GM04503 (cell line): Measurements from ENCODE around the gene NEIL3.
"Not testable (repeated sequence)": the region's sequence is repeated elsewhere in the genome, so short reads cannot be mapped to it uniquely, and the experiment has no call there.

Experiments used
- DNase-seq: peaks from one replicate; pipeline ENCODE4 v3.0.0-alpha.2; 2012; ENCODE audit warnings: low read depth

Gene NEIL3

DNA sequence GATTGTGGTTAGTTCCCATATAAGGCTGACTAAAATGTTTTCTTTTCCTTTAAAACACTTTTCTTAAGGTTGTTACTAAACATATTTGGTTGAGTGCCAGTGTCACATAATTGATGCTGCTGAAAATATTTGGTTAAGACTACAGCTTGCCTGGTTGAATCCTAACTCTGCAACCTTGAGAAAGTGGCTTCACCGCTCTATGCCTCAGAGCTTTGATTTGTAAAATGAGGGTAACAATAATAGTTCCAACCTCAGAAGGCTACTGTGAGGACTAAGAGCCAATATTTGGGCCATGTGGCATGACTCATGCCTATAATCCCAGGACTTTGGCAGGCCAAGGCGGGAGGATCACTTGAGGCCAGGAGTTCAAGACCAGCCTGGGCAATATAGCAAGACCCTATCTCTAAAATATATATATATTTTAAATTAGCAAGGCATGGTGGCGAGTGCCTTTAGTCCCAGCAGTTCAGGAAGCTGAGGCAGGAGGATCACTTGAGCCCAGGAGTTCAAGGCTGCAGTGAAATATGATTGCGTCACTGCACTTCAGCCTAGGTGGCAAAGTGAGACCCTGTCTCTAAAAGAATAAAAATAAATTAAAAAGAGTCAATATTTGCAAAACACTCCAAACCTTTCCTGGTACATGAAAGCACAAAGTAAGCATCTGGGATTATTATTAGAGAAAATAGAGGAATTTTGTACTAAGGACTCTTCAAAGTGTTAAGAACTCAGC is 7.1 kb upstream of the NEIL3 start:
- DNase-seq: peak; percentile 39

DNA sequence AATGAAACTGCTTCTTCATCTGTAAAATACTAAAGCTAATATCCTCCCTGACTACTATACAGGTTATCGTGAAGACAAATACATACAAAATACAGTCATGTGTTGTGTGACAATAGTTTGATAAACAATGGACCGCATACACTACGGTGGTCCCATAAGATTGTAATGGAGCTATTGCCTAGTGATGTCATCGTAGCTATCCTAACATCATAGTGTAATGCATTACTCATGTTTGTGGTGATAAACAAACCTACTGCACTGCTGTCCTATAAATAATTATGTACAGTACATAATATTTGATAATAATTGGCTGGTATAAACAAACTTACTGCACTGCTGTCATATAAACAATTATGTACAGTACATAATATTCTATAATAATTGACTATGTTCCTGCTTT is 5.6 kb upstream of the NEIL3 start:
- DNase-seq: no peak

GRCh38 chr4:177304864-177305263 is 4.8 kb upstream of the NEIL3 start:
- not testable (repeated sequence) for DNase-seq

GRCh38 chr4:177308125-177308524 is 1.5 kb upstream of the NEIL3 start:
- peak; percentile 68 for DNase-seq

GRCh38 chr4:177308847-177309521 is 690 bp upstream of the NEIL3 start:
- no peak for DNase-seq

- no peak for DNase-seq
Observed at GRCh38 chr4:177311589-177311988, 1.9 kb downstream of the NEIL3 start.

DNA sequence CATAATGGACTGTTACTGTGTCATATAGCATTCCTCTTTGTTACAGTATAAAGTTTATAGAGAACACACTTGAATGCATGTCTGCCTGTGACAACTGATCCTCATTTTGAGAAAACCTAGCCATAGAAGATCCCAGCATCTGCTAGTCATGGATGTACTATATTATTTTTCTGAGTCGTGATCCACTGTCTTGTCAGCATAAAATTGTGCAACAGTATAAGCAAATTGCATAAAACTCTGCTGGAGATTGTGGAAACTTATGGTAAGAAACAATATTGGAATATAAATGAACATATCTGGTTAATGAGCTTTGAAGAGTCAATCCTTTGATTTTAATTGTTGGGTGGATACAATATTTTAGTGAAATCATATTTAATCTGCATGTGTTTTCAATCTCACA is 3.6 kb downstream of the NEIL3 start:
- no peak for DNase-seq

DNA sequence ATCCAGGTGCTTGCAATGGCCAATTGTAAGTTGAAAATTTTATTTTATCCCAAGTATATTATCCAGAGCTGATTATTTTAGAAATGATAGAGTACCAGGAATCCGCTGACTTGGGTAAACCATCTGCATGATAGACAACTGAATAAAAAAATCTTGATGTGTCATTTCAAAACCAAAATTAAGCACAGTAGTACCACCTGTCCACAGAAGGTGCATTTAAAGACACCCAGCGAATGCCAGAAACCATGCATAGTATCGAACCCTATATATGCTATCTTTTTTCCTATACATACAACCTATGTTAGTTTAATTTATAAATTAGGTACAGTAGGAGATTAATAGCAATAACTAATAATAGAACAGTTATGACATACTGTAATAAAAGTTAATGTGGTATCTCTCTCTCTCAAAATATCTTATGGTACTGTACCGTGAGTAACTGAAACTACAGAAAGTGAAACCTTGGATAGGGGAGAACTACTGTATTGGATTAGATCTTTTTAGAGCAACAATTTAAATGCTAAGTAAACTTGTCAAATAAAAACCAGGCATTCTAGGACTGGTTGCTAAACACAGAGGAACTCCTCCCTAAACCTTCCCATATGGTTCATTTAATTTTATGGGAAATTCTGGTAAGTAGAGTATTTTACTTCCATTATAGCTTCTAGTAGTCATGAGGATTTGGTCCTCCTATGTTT is 6.2 kb downstream of the NEIL3 start:
- DNase-seq: no peak

- no peak for DNase-seq
Observed at GRCh38 chr4:177320721-177321120, 11.0 kb downstream of the NEIL3 start.

DNA sequence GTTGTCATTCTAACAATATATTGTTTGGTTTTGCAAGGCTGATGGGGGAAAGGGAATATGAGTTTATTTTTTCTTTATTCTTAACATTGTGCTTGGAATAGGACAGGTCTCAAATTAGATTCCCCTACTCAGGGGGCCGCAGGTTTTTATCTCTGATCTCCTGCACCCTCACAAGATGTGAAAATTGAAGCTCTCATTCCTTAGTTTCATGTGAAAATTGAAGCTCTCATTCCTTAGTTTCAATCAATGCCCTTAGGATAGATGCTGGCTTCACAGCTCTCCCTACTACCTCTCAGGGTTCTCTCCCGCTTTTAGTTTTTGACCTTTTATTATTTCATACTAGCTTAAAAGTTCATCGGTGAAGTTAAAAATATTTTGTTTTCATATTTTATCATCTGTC is 12.0 kb downstream of the NEIL3 start:
- no peak for DNase-seq

- DNase-seq: no peak
Observed at GRCh38 chr4:177322266-177322665, 12.6 kb downstream of the NEIL3 start.

DNA sequence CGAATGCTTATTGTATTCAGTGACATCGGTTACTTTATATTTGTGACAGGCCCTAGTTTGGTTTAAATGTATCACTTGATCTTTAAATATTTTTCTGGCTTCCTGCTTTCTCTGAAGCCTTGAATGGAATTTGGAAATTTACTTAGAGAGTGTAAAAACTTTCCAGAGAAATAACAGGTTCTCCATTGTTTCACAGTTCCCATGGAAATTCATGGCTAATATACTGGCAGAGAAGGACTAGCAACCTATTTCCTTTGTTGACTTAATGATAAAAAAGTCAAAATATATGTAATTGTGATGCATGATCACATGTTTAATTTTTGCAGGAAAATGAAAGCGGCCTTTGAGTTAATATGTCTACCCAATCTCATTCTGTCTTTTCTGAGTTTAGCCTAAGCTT is 13.2 kb downstream of the NEIL3 start:
- DNase-seq: no peak

DNA sequence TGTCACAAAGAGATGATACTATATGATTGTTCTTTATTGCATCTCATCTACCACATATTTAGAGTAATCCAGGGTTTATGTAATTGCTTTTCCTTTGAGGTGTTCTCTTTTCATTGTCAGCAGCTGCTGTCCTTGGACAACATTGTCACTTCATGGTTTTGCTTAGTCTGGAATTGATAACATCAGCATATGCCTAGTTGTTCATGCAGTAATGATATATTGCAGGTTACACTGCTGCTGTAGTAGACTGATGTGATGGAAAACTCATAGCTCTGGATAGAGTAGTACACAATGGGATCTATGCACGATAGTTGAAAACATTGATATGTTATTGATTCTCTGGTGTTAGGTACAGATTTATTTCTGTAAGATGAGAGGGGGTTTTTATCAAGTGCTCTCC is 13.7 kb downstream of the NEIL3 start:
- DNase-seq: no peak

DNA sequence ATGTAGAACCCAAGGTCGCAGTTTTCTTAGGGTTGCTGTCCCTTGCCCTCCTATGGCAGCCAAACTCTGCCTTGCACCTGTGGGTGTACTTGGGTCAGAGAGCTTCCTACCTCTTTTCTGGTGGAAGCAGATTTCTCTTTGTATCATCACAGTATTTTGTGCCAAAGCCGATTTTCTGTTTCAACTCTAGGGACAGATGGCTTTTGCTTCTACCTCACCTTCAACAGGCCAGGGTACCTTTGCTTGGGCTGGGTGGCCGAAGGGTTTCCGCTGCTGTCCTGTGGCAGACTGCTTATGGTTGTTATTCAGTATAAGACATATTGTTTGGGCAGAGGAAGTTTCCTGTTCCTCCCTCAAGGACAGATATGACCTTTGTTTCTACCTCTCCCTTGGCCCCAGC is 22.4 kb downstream of the NEIL3 start:
- DNase-seq: no peak

DNA sequence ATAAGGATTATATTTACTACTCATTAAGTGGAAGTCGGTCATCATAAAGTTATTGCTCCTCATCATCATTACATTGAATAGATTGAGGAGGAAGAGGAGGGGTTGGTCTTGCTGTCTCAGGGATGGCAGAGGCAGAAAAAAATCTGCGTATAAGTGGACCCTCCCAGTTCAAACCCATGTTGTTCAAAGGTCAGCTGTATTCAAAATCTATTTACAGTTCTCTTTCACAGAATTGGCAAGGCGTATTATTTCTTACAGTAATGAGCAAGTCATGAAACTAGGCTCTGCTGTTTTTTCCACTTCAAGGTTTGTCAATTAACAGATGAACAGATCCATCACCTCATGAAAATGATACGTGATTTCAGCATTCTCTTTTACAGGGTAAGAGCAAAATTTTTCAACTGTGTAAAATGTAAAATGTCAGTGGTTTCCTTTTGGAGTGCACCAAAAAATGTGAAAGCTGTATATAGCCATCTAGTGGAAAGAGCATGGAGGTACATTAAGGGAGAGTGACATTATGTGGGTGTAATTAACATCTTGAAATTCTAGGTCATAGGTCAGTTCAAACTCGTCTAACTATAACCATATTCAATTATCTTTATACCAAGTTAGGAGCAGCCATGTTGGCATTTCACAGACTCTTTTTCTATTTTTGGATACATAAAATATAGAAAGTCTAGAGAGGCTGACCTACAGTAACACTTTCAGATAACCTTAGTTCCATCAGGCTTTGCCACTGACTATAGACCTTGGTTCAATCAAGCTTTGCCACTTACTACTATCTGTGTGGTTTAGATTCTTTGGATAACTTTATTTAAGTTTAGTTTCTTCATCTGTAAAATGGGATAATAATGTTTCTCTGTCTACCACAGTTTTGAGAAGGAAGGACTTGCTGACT is 30.1 kb downstream of the NEIL3 start:
- peak; percentile 10 for DNase-seq

DNA sequence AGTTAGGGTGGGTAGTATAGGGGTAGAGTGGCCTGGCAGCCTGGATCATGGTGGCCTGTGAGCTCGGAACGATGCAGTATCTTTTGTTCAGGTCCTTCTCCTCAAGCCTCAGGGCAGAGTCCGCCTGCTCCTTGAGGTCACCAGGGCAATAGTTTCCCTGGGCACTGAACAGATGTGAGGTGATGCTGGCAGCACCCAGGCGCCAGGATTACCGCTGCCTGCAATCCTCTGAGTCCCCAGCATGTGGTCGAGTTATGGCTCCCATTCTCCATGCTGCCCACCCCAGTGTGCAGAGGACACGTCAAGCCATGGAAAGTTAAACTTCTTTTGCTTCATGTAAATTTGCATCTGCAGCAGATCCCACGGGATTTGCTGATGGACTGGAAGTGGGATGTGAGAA is 38.7 kb downstream of the NEIL3 start:
- no peak for DNase-seq

DNA sequence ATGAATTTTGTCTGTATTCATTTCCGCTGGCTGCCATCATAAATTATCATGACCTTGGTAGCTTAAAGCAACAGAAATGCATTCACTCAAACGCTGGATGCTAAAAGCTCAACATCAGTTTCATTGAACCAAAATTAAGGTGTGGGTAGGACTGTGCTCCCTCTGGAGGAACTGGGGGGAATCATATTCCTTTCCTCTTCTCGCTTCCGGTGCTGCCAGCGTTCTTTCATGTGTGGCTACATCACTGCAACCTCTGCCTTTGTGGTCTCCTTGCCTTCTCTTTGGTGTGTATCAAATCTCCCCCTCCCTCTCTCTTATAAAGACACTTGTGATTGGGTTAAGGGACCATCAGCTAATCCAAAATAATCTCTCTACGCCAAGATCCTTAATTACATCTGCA is 39.5 kb downstream of the NEIL3 start:
- no peak for DNase-seq

- DNase-seq: no peak
Observed at GRCh38 chr4:177351622-177352244, 42.1 kb downstream of the NEIL3 start.

DNA sequence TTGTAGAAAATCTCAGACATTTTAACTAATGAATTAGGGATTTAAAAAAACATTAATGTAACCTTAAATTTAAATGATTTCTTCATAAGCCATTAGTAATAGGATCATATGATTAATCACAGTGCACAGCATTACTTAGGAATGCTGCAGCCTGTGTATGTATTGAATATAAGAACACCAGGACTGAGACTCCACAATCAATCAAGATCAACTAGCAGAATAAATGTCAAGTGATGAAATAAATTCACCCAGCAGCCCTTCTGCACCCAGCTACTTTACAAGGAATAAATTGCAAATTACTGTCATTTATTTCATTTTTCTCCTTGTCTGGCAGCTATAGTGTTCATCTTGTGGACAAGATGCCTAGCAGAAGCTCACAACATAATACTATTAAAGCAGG is 46.5 kb downstream of the NEIL3 start:
- DNase-seq: no peak

- no peak for DNase-seq
Observed at GRCh38 chr4:177356921-177357320, 47.2 kb downstream of the NEIL3 start.

- DNase-seq: no peak
Observed at GRCh38 chr4:177367336-177367735, 57.7 kb downstream of the NEIL3 start.

GRCh38 chr4:177369372-177369771 is 59.7 kb downstream of the NEIL3 start:
- DNase-seq: no peak
